HG02938 (cell line): ENCODE results near the gene NEURL1B.

Experiments used
- ATAC-seq: cut with Tn5 transposase; IDR thresholded peaks from one replicate; pipeline ENCODE4 v1.9.1; 2021; ENCODE audit warnings: mild to moderate bottlenecking, moderate library complexity; ENCODE audit not compliant: unreplicated experiment

The NEURL1B gene

GRCh38 chr5:172713113-172713808, 72.2 kb downstream of the NEURL1B start:
- no peak for ATAC-seq

DNA sequence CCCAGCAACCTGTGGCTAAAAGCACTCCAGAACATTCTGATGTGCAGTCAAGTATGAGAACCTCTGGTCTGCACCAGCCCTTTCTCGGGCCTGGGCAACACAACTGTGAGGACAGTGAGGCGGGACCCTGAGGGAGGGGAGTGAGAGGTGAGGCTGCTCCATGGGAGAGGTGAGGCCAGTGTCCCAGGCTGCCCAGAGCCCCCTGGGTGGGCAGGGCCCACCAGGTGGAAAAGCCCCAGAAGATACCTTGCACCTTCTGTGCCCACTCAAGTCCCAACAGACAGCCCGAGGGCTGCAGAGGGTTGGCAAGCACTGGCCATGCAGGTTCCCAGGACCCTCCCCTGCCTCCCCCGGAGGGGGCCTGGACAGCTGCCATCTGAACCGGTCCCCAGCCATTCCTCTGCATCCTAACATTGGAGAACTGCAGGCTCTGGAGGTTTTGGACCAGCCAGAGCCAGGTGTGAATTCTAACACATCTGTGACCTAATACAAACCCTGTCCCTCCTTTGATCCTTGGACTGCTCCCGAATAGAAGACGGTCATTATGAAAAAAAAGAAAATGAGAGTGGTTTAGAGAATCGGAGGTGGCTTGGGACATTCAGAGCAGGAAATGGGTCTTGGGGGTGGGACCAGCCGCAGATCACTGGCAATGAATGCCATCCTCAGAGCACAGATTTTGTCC, 72.9 kb downstream of the NEURL1B start:
- no peak for ATAC-seq

- ATAC-seq: no peak
These were observed 73.7 kb downstream of the NEURL1B start for GRCh38 chr5:172714491-172715420.

DNA sequence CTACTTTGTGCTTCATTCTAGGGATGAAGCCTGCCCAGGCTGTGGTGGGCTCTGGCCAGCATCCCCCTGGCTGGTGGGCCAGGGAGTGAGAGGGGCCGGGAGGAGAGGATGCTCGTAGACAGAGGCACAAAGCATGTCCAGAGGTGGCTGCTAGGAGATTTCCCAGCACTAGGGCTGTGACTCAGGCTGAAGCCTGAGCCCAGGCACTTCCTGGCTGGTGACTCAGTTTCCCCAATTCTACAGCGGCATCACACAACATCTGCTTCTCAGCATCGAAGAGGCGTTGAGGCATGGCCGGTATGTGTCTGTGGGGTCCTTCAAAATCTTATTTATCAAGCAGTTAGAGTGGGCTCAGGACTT, 74.3 kb downstream of the NEURL1B start:
- ATAC-seq: no peak

- no peak for ATAC-seq
These were observed 75.0 kb downstream of the NEURL1B start for GRCh38 chr5:172715931-172716682.

DNA sequence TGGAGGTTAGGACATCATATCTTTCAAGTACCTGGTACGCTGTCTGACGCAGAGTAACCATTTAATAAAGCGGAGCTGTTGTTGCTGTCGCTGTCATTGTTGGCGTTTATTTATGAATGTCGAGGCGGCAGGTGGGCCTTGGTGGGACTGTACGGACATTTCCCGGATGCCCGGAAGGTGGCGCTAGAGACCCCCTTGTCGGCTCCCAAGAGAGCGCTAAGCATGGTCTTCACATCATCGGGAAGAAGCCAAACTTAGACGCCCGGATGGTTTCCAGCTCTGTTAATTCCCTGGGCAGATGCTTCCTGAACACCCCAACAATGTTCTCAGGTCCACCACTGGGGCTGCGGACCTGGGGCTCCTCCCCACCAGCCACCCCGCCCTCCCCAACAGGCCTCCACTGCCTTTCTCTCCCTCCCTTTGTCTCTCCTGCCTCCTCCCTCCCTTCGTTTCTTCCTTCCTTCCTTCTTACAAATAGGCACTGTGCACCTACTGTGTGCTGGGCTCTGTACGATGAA, 75.8 kb downstream of the NEURL1B start:
- no peak for ATAC-seq

DNA sequence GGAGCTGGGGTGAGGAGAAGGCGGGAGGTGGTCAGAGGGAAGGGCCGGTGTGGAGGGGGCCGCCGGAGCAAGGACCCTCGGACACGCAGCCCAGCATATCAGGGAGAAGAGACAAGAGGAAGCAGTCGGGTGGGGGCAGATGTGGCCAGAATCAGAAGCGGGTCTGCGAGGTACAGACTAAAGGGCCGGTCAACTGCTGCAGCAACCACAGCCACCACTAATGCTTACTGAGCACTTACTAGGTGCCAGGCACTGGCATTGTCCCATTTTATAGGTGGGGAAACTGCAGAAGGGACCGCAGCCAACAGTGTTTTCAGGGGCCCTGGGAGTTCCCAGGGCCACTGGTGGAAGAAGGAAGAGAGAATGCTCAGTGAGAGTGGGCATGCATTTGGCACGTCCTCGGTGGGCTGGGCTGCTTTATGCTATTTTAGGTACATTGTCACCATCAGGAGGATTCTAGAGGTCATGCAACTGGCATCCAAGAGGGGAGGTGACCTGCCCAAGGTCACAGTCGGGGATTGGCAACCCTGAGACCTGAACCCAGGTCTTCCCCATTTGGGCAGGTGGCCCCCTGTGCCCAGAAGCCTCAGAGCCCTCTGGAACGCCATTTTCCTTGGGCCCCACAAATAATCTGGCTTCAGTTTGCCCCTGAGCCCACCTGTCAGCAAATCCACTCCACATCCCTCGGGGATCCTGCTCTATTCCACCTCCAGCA, 76.6 kb downstream of the NEURL1B start:
- ATAC-seq: no peak

- no peak for ATAC-seq
These were observed 77.6 kb downstream of the NEURL1B start for GRCh38 chr5:172718527-172719114.

DNA sequence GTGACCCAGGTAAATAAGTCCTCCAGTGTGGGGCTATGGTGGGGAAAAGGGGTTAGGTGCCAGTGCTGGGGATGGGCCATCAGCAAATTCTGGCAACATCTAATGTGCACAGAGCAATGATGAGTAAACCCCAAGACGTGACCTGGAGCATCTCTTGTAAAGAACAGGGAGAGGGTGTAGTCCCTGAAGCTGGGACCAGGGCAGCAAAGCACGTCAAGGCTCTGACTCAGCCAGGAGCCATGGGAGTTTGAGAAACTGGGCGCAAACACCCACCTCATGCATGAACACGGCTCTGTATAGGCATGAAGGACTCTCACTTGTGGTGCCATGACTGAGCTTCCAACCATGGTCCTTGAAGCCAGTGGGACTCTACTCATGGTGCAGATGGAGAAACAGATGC, 78.1 kb downstream of the NEURL1B start:
- no peak for ATAC-seq

- no peak for ATAC-seq
These were observed 79.6 kb downstream of the NEURL1B start for GRCh38 chr5:172720655-172721054.

DNA sequence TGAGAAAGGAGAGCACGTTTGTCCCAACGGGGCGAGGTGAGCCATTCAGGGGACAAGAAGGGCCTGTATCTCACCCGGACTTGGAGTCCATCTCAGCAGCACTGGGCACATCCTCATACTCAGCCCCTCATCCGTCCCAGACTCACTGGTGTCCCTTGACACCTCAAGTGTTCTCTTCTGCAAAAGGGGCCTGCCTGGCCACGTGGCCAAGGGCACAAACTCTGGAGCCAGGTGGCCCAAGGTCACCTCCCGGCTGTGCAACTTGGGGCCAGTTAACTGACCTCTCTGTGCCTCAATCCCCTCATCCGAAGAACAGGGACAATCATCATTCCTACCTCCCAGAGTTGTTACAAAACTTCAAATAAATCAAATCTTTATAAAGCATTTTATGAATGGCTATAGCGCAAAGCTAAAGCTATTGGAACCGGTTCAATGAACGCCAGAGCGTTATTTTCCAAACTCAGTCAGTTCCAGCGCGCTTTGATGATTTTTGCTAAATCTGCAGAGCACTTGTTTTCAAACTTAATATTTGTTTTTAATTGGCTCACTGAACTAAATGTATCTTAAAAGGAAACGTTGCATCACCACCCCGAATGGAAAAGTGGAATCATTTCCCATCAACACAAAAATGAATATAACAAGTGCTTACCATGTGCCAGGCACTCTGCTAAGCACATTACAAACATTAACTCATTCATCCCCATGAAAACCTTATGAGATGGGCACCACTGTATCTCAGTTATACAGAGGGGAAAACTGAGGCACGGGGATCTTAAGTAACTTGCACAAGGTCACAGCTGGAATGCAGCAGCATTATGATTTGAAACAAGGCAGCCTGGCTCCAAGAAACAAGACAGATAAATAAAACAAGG, 80.6 kb downstream of the NEURL1B start:
- no peak for ATAC-seq

DNA sequence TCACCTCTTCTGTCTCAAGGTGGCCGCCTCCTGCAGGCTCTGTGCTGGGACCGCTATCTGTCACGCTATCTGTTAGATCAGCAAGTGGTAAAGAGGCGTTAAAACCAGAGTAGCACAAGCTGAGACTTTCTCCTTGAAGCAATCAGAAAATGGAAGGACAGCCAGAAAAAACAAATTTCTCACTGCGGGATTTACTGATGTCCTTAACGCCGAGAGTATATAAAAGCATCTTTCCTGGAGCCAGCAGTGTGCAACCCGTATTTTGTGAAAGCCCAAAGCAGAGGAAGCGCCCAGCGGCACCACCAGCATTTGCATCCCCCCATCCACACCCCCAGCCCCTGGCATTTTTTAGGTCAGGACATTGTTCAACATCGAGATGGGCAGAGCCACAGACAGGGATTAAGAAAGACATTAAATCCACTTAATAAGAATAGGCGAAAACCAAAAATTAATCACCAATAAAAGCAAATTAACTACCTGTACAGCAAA, 81.3 kb downstream of the NEURL1B start:
- ATAC-seq: no peak

DNA sequence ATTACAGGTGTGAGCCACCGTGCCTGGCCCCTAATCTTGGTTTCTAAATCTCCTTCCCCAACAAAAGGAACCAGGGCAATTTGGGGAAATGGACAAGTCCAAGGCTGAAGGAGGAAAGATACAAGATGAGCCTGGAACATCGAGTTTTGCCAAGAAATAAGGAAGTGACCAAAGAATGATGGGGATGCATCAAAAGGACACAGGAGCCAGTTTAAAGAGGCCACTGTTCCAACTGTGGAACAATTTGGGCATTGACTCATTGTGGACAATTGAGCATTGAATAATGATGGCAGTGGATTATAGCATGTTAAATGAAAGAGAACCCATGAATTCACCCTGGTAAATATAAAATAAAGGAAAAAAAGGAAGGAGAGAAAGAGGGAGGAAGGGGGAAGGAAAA, 82.4 kb downstream of the NEURL1B start:
- no peak for ATAC-seq

DNA sequence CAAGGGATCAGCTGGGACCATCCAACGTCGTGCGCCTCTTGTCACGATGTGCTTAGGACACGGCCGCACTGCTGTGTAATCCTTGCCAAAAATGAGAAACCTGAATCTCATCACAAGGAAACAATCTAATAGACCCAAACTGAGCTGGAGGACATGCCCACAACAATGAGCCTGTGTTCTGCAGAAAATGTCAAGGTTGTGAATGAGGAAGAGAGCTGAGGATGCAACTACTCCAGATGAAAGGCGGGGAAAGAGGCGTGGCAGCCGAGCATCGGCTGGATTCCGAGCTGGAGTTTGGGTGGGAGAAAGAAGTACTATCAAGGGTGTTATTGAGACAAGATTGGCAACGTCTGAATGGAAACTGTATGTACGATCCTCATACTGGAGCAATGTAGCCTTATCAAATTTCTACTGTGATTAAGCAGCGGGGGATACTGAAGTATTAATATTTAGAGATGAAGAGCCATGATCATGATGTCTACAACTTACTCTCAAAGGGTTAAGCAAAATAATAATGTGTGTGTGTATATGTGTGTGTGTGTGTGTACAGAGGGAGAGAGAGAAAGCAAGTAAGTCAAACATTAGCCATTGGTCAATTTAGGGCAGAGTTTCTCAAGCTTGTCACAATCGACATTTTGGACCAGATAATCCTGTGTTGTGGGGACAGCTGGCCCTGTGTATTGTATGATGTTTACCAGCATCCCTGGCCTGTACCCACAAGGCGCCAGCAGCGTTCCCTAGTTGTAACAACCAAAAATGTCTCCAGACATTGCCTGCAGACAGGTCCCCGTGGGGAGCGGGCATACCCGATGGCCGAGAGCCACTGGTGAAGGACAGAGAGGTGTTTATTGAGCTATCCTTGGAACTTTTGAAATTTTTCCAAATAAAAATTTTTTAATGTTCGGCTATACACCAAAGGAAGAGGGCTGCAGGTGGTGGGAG, 83.5 kb downstream of the NEURL1B start:
- no peak for ATAC-seq

GRCh38 chr5:172725273-172725672, 84.2 kb downstream of the NEURL1B start:
- no peak for ATAC-seq

- ATAC-seq: no peak
These were observed 84.7 kb downstream of the NEURL1B start for GRCh38 chr5:172725785-172726184.

- ATAC-seq: no peak
These were observed 85.9 kb downstream of the NEURL1B start for GRCh38 chr5:172726966-172727365.
